ENCODE measurements around the gene CEBPZ.

DNA sequence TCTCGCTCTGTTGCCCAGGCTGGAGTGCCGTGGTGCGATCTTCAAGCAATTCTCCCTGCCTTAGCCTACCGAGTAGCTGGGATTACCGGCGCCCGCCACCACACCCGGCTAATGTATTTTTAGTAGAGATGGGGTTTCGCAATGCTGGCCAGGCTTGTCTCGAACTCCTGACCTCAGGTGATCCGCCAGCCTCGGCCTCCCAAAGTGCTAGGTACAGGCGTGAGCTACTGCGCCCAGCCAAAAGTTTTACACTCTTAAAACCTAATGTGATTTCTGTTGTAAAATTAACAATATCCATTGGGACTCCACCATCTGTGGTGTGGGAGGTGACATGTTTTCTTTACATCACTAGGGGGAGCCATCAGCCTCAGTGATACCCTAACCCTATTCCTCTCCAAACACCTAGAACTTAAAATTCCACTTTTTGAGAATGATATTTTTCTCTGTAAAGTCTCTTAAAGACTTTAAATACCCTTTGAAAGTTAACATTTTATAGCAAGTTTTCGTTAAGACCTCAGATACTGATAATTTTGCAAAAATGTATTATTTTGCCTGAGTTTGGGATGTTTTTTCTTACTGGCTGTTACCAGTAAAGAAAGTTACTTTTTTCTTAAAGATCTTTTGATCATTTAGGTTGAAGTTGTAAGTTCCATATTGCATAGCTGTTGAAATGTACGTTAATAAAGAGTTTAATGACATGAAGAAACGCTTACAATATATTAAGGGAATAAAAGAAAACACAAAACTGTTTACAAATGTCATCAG lies 63.0 kb downstream of the CEBPZ start:
- TF ChIP-seq POLR2A (IDR thresholded peaks at IDR 0.05; ENCODE audit: low read depth, low read length) = no peak
- no peak for TF ChIP-seq TAF1 (IDR thresholded peaks at IDR 0.05; ENCODE audit: borderline replicate concordance, low read depth, low read length)

Measured in GM12892 (cell line).